ENCODE measurements around the gene CHST8.
A peak's percentile ranks its signal among the peaks of the same experiment; 100 is the strongest.

Gene CHST8

DNA sequence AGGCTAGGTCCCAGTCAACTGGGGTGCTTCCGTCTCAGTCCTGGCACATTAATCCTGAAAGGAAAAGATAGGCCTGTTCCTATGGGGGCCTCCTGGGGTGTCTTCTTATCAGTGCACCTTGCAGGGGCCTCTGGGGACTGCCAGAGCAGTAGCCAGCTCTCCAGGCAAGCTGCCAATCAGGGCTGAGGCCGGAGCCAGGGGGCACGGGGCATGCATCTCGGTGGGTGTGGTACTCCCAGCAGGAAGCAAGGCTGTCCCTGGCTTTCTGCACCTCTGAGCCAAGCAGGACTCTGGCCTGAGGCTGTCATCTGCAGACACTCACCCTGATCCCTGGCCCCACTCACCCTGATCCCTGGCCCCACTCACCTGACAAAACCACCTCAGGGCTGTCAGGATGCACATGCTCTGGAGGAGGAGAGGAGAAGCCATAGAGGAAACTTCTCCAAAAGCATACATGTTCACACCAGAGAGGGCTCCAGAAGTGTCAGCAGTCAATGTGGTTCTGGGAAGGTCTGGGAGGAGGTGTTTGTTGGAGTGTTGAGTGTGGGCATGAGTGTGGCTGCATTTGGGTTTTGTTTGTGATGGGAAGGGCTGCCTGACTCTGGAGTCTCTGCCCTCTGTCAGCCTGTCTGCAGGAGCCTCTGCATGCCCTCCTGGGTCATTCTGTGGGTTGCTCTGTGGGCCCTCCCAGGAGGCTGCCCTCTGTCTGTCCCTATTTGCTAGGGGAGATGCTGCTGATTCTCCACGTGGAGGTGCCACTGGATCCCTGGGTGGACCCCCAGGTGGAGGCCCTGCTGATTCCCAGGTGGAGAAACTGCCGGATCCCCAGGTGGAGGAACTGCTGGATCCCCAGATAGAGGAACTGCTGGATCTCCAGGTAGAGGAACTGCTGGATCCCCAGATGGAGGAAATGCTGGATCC lies 152.2 kb downstream of the CHST8 start:
- no peak for DNase-seq

DNA sequence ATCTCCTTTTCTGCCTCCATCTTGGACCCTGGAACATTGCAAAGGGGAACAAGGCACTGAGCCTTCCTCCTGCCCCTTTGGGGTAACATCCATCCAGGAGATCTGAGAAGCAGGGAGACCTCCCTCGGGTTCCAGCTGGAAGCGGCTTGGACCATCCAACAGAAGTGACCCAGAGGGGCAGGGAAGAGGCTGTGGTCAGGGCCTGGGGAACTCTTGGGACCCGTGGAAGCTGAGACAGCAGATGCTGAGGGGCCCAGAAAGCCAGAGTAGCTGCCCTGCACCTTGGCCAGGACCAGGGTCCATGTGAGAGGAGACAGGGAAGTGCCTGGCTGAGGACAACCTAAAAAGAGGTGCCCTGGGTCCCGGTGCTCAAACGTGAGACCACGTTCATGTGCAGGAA lies 153.0 kb downstream of the CHST8 start:
- no peak for DNase-seq

DNA sequence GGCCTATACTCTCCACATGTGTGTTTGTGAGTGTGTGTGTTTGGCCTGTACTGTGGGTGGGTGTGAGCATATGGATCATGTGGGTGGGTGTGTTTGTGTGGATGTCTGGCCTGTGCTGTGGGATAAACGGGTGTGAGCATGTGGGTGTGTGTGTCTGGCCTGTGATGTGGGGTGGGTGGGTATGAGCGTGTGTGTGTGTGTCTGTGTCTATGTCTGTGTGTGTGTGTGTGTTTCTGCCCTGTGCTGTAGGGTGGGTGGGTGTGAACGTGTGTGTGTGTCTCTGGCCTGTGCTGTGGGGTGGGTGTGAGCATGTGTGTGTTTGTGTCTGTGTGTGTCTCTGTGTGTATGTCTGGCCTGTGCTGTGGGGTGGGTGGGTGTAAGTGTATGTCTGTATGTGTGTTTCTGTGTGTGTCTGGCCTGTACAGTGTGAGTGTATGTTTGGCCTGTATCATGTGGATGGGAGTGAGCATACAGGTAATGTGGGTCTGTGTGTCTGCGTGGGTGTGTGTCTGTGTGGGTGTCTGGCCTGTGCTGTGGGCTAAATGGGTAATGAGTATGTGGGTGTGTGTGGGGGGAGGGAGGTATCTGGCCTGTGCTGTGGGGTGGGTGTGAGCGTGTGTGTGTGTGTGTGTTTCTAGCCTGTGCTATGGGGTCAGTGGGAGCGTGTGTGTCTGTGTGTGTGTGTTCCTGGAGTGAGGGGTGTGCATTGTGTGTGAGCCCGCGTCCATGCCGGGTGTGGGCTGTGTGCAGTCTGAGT lies 154.2 kb downstream of the CHST8 start:
- DNase-seq = no peak

DNA sequence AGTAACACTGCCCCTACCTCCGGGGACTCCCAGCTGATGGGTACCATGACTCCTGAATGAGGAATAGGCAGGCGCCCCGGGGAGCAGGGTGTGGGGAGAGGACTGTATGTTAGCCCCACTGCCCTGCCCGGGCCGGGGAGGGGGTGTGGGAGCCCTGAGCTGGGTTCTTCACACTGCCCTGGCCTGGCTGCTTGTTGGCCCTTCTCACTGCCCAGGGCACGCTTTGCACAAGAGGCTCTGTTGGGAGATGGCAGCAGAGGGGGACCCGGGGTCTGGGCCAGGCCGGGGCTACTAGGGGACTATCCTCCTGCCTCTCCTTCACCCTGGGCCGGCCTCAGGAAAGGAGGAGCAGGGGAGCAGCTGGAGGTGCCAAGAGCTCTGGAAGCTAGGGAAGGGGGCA lies 155.6 kb downstream of the CHST8 start:
- DNase-seq = no peak

DNA sequence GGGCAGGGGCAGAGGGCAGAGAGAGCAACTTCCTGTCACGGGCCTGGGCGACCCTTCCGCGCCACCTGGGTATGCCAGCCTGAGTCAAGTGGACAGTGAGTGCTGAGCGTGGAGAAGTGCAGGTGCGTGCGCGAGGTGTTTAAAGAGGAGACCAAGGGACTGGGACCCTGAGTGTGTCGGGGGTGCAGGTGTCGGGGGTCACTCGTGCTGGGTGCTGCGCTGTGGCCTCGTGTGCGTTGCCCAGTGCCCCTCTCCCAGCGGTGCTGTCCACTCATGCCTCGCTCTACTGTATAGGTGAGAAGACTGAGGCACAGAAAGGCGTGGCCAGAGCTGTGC lies 156.0 kb downstream of the CHST8 start:
- DNase-seq = no peak

DNA sequence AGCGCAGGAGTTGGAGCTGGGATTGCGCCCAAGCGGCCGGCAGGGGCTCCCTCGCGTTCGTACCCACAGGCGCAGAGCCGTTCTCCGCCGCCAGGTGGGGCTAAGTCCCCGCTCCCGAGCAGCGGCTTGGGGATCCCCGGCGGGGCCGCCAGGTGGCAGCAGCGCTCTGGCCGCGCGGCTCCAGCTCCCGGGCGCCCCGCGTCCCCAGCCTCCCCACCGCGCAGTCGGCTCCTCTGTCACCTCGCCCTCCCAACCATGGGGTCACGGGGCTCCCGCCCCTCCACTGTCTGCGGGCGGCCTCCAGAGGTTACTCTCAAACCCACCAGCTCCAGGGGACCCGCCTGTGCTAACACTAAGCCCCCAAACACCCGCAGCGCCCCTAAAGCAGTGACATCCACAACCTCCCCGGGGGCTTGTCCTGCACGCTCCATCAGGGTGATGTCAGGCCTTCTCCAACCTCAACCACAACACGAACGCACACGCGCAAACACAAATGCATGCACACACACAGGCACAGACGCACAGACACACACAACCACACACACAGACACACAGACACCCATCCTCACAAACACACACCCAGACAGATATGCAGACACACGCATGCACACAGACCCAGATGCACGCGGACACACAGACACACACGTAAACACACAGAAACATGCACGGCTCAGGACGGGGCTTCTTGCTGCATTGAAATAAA lies 156.5 kb downstream of the CHST8 start:
- peak; percentile 63 for DNase-seq

DNA sequence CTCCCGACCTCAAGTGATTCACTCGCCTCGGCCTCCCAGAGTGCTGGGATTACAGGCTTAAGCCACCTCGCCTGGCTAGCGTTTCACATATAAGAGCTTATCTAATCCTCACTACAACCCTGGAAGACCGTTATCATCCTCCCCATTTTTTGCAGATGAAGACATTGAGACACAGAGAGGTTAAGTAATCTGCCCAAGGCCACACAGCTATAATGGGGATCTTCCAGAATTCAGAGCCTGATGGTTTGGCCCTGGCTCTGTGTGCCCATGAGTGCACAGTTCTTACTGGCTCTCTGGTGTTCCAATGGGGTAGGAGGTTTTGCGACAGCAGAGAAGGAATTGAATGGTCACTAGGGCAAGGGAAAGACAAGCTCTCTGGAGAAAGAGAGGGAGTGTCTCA lies 158.1 kb downstream of the CHST8 start:
- DNase-seq = no peak

DNA sequence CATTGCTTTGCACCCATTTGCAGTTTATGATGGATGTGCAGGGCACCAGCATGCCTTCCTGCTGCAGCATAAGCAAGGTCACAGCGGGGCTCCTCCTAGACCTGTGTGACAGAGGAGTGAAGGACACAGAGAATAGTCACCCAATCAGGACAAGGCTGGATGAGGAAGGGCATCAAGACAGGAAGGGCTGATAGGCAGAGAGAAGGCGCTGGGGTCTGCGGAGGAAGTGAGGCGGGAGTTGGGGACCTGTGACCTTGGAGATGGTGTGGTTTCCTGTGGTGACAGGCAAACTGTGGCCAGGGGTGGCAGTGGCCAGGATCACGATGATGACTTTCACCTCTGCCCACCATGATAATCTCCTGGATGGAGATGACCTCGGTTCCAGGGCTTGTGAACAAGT lies 158.5 kb downstream of the CHST8 start:
- DNase-seq = no peak

DNA sequence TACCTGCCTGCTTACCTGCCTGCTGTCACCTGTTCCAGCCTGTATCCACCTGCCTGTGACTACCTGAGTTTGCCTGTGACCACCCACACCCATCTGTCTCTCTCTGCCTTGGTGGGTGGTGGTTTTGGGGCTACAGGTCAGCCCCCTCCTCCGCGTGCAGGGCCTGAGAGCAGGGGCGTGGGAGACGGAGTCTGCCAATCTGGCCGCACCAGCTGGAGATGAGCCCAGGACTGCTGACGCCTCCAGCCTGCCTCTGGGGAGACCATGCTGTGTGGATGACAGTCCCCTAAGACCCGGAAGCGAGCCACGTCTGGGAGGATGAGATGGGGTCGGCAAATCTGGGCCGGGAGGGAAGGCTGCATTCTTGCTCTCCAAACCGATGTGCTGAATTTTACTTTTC lies 159.0 kb downstream of the CHST8 start:
- no peak for DNase-seq

DNA sequence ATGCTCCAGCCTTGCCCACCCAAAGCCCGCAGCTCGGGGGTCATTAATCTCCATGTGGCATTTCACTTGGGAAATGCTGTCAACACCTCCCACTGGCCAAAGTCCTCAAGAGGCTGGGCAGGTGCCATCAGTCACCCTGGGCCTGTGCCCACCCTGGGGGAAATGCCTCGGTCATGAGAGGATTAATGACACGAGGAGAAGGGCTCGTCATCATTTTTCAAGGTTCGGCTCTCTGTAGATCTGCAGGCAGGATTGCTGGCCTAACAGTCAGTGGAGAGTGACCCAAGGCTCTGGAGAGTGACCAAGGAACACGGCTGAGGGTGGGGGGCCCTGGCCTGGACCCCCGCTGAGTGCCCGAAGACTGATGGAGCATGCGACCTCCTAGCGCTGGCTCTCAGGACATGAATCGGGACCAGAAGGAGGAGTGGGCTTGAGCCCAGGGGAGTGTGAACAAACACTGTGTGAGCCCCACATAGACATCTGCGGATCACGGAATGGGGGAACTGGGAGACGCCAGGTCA lies 159.7 kb downstream of the CHST8 start:
- DNase-seq = no peak

DNA sequence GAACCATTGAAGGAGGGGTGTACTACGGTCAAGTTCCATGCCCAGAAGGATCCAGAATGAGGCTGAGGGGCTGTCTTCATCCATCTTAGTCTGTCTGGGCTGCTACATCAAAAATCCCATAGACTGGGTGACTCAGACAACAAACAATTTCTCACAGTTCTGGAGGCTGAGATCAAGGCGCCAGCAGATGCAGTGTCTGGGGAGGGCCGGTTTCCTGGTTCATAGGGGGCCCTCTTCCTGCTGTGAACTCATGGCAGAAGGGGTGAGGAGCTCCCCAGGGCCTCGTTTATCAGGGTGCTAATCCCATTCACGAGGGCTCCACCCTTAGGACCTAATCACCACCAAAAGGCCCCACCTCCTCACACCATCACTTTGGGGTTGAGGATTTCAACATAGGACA lies 160.2 kb downstream of the CHST8 start:
- peak; percentile 61 for DNase-seq

DNA sequence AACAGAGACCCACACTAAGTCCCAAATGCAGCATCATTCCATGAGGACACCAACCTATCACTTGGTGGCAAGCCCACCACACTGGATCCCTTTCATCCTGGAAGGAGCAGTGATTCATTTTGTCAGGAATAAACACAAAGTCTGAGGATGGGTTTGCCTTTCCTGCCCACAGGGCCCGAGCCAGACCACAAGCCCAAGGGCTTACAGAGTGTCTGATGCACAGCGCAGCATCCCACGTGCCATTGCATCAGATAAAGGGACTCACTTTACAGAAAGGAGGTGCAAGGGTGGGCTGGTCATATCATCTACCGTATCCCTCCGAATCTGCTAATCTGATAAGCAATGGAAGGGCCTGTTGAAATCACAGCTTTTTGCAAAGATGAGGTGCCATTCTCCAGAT lies 162.7 kb downstream of the CHST8 start:
- DNase-seq = peak; percentile 52

DNA sequence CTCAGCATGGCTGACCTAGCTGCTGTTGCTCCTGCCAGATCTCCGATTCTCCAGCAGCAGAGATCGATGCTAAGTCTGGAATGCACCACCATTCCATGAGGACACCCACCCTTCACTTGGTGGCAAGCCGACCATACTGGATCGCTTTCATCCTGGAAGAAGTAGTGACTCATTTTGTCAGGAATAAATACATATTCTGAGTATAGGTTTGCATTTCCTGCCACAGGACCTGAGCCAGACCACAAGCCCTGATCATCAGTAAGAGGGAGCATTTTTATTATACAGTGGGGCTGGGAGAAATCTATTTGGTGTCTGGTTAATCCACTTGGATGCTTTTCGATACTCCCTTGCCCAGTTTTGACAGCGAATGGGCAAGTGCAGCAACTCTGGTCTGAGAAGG lies 164.0 kb downstream of the CHST8 start:
- DNase-seq = peak; percentile 90

DNA sequence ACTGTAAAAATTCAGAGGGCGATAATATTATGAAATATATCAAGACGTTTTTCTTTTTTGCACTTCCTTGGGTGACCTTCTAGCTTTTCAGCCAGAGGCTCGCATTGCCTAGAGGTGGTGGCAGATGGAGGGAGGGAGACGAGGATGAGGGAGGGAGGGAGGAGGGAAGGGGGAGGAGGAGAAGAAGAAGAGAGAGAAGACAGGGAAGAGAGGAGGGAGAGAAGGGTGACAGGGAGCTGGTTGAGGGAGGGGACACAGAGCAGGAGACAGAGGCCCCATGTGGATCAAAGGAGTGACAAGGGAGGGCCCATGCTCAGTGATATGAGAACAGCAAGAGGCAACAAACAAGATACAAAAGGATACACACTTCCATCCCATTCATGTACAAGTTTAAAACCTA lies 166.9 kb downstream of the CHST8 start:
- DNase-seq = no peak

DNA sequence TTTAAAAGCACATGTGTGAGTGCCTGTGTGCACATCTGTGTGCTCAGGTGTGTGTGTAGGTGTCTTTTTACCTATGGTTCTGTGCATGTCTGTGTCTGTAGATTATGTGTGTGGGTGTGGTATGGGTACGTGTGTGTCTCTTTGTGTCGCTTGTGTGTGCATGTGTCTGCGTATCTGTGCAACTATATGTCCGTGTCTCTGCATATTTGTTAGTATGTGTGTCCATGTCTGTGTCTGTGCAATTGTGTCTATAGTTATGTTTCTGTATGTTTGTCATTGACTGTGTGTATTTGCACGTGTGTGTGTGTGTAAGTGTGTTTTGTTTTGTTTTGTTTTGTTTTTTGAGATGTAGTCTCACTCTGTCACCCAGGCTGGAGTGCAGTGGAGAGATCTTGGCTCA lies 167.6 kb downstream of the CHST8 start:
- no peak for DNase-seq

DNA sequence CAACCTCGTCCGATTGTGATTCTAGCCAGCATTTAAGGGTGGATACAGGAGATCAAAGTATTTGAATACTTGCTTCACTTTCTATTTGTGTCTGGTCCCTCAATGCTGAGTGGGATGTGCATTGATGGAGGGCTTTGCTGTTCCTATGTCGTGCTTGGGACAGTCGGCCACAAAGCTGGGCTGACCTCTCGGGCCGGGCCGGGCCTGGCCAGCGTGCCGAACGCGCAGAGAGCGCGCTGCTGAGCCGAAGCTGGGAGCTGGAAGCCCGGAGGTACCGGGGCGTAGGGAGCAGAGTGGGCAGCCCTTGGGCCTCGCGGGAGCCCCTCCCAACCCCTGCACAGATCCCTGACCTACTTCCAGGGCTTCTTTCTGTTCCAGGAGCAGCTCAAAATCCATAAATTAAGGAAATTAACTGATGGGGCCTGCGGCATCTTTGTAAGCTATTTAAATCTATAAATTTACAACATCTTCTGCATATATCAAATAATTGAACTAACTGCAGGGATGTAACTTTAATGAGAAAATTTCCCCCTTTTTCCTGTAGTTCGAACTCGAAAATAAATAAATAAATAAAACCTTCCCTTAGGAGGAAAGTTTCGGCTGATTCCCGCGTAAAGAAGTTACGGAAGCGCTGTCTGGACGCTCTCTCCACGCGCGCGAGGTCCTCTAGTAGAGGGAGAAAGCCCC lies 173.1 kb downstream of the CHST8 start:
- no peak for DNase-seq

DNA sequence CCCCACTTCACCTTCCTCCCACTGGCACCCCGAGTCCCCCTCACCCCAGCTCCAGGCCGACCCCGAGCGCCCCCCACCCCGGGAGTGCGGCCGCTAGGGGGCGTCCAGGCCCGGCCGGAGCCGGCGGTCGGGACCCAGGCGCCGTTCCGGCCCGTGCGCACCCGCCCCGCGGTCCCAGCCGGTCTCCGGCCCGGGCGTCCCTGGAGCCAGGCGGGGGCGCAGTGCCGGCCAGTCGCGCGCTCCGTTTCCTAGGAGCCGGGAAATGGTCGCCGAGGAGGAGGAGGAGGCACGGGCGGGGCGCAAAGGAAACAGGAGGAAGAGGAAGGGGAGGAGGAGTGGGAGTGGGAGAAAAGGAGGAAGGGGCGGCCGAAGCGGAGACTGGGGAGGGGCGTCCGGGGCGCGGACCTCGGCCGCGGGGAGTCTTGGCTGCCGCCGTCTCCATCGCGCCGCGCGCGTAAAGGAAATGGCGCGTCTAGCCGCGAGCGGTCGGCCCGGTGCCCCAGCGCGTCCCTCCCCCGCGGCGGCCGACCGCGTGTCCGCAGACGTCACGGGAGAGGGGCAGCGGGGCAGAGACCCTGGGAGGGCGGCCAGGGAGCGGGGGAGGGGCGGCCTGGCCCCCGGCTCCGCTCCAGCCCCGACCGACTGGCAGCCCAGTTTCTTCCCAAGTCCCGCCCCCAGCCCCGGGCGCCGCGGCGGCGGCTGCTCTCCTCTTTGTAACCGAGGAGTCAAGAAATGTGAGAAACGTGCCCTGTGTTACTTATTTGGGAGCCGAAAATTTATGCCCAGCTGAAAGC lies 173.8 kb downstream of the CHST8 start:
- DNase-seq = peak; percentile 88

DNA sequence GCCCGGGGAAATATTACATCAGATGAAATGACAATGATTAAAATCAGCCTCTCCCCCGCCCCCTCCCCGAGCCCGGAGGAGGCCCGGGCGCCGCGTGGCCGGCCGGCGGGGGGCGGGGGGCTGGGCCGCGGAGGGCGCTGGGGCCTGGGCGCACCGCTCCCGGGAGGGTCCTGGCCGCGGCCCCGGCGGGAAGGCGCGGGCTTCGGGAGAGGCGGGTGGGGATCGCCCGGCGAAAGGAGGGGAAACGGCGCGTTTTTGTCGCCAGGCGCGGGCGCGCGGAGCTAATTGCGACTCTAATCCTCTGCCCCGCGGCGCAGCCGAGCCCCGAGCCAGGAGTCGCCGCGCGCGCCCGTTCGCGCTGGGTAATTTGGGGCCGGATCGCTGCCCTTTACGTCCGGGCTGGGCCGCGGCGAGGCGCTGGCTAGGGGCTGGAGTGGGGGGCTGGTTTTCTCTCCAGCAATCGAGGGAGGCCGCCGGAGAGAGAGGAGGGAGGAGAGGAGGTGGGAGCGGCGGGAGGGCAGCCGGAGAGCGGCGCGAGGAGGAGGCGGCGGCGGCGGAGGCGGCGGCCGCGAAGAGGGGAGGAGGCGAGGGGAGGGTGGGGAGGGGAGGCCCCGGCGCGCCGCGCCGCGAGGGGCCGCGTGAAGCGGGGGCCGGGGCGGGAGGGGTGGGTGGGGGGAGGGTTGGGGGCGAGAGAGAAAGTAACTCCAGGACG lies 174.6 kb downstream of the CHST8 start, which contains the start of gene KCTD15:
TSS of gene KCTD15 (plus strand) at position 707 of the 712 bp plus-strand sequence. CDS start 3,585 bp downstream, outside the sequence.
- peak; percentile 62 for DNase-seq

DNA sequence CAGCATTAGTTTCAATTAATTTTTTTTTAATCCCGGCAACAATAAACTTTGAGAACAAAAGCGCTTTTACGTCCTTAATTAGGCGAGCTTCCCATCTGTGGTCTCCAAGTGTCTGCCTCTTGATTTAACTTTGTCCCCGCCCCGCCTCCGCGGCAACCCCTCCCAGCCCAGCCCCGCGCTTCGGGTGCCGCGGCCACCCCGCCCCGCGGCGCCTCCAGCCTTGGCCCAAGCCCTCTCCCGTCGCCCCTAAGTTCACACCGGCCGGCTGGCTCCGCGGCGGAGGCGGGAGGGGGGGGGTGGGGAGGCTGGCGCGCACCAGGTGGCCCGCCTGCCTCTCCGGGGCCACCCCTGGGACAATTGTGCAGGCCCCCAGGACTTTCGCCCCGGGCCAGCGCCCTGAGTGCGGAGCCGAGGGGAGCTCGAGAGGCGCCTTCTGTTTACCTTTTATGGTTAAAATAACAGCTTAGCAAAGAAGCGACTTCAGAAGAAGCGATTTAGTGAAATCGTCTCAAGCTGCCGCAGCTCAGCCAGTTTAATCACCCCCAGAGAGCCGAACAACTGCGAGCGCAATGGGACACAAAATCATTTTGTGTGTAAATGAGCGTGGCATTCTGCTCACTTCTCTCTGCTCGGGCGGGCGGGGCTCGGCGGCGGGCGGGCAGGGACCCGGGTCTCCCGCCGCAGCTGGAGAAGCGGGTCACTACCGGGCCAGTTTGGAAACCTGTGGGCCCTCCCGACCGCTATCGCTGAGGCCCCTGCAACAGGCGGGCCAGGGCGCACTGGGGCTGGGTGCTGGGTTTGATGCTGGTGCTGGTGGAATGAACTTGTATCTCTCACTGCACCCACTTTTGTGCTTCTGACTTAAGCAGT lies 176.3 kb downstream of the CHST8 start:
- DNase-seq = peak; percentile 59

DNA sequence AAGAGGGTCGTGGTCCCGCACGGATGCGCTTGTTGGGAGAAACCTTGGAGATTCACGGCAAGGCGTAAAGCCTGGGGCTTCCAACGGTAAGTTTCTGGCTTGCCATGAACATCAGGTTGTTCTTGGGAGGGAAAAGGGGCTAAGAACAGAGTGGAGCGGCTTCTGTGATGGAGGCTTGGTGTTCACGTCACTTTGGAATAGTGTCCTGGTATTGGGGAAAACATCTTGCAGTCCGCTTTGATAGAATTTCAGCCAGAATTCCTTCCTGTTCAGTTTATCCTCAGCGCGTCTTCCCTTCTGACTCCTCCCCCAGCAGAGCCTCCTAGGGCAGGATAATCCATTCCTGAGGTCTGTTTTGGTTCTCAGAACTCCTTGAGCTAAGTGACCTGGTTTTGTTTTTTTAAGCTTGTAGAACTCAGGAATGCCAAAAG lies 176.9 kb downstream of the CHST8 start:
- DNase-seq = peak; percentile 61

Data from fibroblast of upper back skin (primary cell).